Endothelial cell of umbilical vein (primary cell): Measurements from ENCODE around the gene PDGFB. TPM values are rescaled to one million over a fixed set of nuclear protein-coding genes. Genes with fewer than 3 reads are reported as not detected.

Source experiments
- BruUV-seq: library from RNA; stranded (reverse); fragments of 400-500 nt; replicated peaks from 2 replicates; lab custom pipeline; 2021; lab: Mats Ljungman, UMichigan
- CTCF ChIA-PET: fragments of 300-600, 350-600 bp; sonication (Branson Sonifier 250); formaldehyde crosslinking; loops from one replicate; lab custom pipeline; 2021; ENCODE audit warnings: antibody characterized with exemption, inconsistent platforms; lab: Charles Lee
- POLR2A ChIA-PET: fragments of 300-600, 350-600 bp; sonication (Branson Sonifier 250); formaldehyde crosslinking; loops from one replicate; lab custom pipeline; 2021; ENCODE audit warnings: antibody characterized with exemption, inconsistent platforms; lab: Charles Lee
- DNase-seq: peaks from one replicate; pipeline ENCODE4 v3.0.0-alpha.2; 2011; ENCODE audit warnings: low read depth, low spot score
- FAIRE-seq: peaks from 2 replicates; lab custom pipeline; 2011; peaks lifted over from hg19 to GRCh38; lab: Jason Lieb, UNC
- H2AFZ ChIP-seq: 2 replicates; pipeline ENCODE4 v1.6.0; 2012; ENCODE audit warnings: low read depth, low read length, control low read depth, inconsistent platforms
- H3K27ac ChIP-seq: 2 replicates; pipeline ENCODE4 v1.5.1; 2011; ENCODE audit warnings: low read depth, mild to moderate bottlenecking, control low read depth, low read length, moderate library complexity; ENCODE audit not compliant: insufficient read depth
- H3K27me3 ChIP-seq, 2 experiments: 2 replicates each; pipeline versions ENCODE4 v1.6.0 to v1.6.1; 2011; ENCODE audit warnings: low read length in 2 of 2, mixed read lengths in 1 of 2; ENCODE audit not compliant: control insufficient read depth in 2 of 2, insufficient read depth in 2 of 2
- H3K36me3 ChIP-seq, 2 experiments: 2 replicates in 1 of 2; 3 replicates in 1 of 2; pipeline ENCODE4 v1.5.1; 2011; ENCODE audit warnings: low read length in 2 of 2, mild to moderate bottlenecking in 1 of 2, moderate library complexity in 1 of 2; ENCODE audit not compliant: control insufficient read depth in 2 of 2, insufficient read depth in 2 of 2; ENCODE audit errors: extremely low read depth in 1 of 2
- H3K4me1 ChIP-seq: 3 replicates; pipeline ENCODE4 v1.5.1; 2011; ENCODE audit warnings: mild to moderate bottlenecking, low read length; ENCODE audit not compliant: control insufficient read depth, insufficient read depth; ENCODE audit errors: extremely low read depth
- H3K4me2 ChIP-seq: 2 replicates; pipeline ENCODE4 v1.6.1; 2011; ENCODE audit warnings: low read length, control low read depth, mixed read lengths; ENCODE audit not compliant: insufficient read depth
- H3K4me3 ChIP-seq, 3 experiments: fragments of 200-600 bp in 1 of 3; sonication (generic), shearing (Covaris generic) in 1 of 3; replicated peaks in 1 of 3; 2 replicates each; pipeline ENCODE4 v1.5.1; 2011 to 2016; ENCODE audit warnings: control low read depth in 3 of 3, low read length in 3 of 3, mild to moderate bottlenecking in 2 of 3, inconsistent platforms in 1 of 3, low read depth in 1 of 3, moderate library complexity in 1 of 3; ENCODE audit not compliant: insufficient read depth in 1 of 3
- H3K79me2 ChIP-seq: 2 replicates; pipeline ENCODE4 v1.6.0; 2012; ENCODE audit warnings: low read length, inconsistent platforms; ENCODE audit not compliant: control insufficient read depth, insufficient read depth
- H3K9ac ChIP-seq: replicated peaks from 2 replicates; pipeline ENCODE3; 2011; ENCODE audit warnings: low read length, control low read depth; ENCODE audit not compliant: insufficient read depth; ENCODE audit errors: extremely low read depth
- H3K9me1 ChIP-seq: replicated peaks from 3 replicates; pipeline ENCODE4 v1.6.0; 2011; ENCODE audit warnings: mild to moderate bottlenecking, low read length; ENCODE audit not compliant: control insufficient read depth, insufficient read depth; ENCODE audit errors: extremely low read depth
- H3K9me3 ChIP-seq: replicated peaks from 2 replicates; pipeline ENCODE4 v1.5.1; 2012; ENCODE audit warnings: low read length, inconsistent platforms; ENCODE audit not compliant: control insufficient read depth, insufficient read depth
- H4K20me1 ChIP-seq: replicated peaks from 2 replicates; pipeline ENCODE3; 2011; ENCODE audit warnings: mild to moderate bottlenecking, low read length; ENCODE audit not compliant: control insufficient read depth, insufficient read depth; ENCODE audit errors: extremely low read depth
- CTCF ChIP-seq, 2 donors: IDR thresholded peaks; 1 replicate in 1 of 2; 2 replicates in 1 of 2; pipeline ENCODE4 v1.5.1; 2011; ENCODE audit warnings: low read length in 2 of 2, mild to moderate bottlenecking in 2 of 2, moderate library complexity in 2 of 2, control low read depth in 1 of 2, inconsistent platforms in 1 of 2, low read depth in 1 of 2; ENCODE audit not compliant: insufficient read depth in 1 of 2; ENCODE audit errors: extremely low read depth in 1 of 2
- EZH2 ChIP-seq: IDR thresholded peaks from 2 replicates; pipeline ENCODE4 v1.6.1; 2012; ENCODE audit warnings: borderline replicate concordance, low read depth, mild to moderate bottlenecking, moderate library complexity, low read length, inconsistent platforms; ENCODE audit not compliant: severe bottlenecking
- GATA2 ChIP-seq: IDR thresholded peaks from 2 replicates; pipeline ENCODE4 v1.7.0; 2011; ENCODE audit warnings: low read depth, mild to moderate bottlenecking, moderate library complexity, mixed read lengths, low read length; ENCODE audit not compliant: insufficient read length, insufficient read depth
- JUN ChIP-seq: IDR thresholded peaks from 2 replicates; pipeline ENCODE4 v1.6.1; 2011; ENCODE audit warnings: borderline replicate concordance, low read depth; ENCODE audit not compliant: insufficient read length, insufficient read depth
- MYC ChIP-seq: IDR thresholded peaks from one replicate; pipeline ENCODE4 v1.6.1; 2011; ENCODE audit warnings: mild to moderate bottlenecking, low read depth, low read length
- POLR2A ChIP-seq: IDR thresholded peaks from 2 replicates; pipeline ENCODE4 v1.6.1; 2012; ENCODE audit warnings: low read depth, mild to moderate bottlenecking, control low read depth, low read length
- POLR2AphosphoS5 ChIP-seq: IDR thresholded peaks from 2 replicates; pipeline ENCODE4 v1.6.1; 2012; ENCODE audit warnings: low read depth, mild to moderate bottlenecking, control low read depth, low read length, moderate library complexity; ENCODE audit not compliant: insufficient read depth
- dilution Hi-C: fragments of 300-500 bp; cut with MboI; formaldehyde crosslinking; loops from one replicate; pipeline ENCODE4 v1.15.0; 2019; ENCODE audit warnings: low sequenced_read_pairs; ENCODE audit not compliant: extremely low pct_ligation_motif_present
- intact Hi-C: fragments of 100-400 bp; cut with micrococcal nuclease; formaldehyde crosslinking; loops from one replicate; pipeline ENCODE4 v1.10.0; 2022
- polyA plus RNA-seq, 4 experiments: library from polyadenylated mRNA; depleted of rRNA in 3 of 4; stranded (reverse) in 3 of 4; unstranded in 1 of 4; fragments of >200 nt; gene quantifications; 2 replicates each; pipeline versions ENCODE4 v1.2.1 to v1.2.3, GENCODE V29; 2011 to 2012; ENCODE audit warnings: missing spikeins in 1 of 4
- total RNA-seq: library from RNA; stranded (reverse); gene quantifications from 2 replicates; pipeline ENCODE4 v1.2.3, GENCODE V29; 2021

PDGFB gene
- total and polyA plus RNA-seq, 2 donors (not counting 3 experiments of a cell fraction or from before 2014, with no cell fraction given) = 135 to 240 TPM

- no peaks in the 10 kb centered on the region for H3K27me3 ChIP-seq
- DNase-seq = no peak
- BruUV-seq = no TSS peak
- POLR2A ChIA-PET = no interaction called here
- H3K4me2 ChIP-seq = no peak overlapping the region
- no peaks in the 10 kb centered on the region for H3K9me3 ChIP-seq
- dilution Hi-C loops (no loop called here), intact Hi-C loops (no loop called here)
- H3K4me3 ChIP-seq = no peak overlapping the region
- H3K9ac ChIP-seq = no peak overlapping the region
- H2AFZ ChIP-seq = no peak overlapping the region
- H4K20me1 ChIP-seq = no peaks in the 10 kb centered on the region
- TF ChIP-seq JUN = no peak
- no peak overlapping the region for H3K27ac ChIP-seq
- no peaks in the 10 kb centered on the region for H3K36me3 ChIP-seq
- H3K9me1 ChIP-seq = no peaks in the 10 kb centered on the region
- peaks cover 13% of the 10 kb centered on the region for H3K4me1 ChIP-seq
- no peak for FAIRE-seq
- CTCF ChIA-PET = interaction anchor here (1.8 kb wide), 1 partner anchor 7 kb away, joined by 6 read pairs; no protein-coding TSS in a partner anchor
- H3K79me2 ChIP-seq = no peaks in the 10 kb centered on the region
Measured at GRCh38 chr22:39275814-39276439, 31.1 kb upstream of the PDGFB start.

GRCh38 chr22:39273950-39274887 lies 29.4 kb upstream of the PDGFB start:
- Histone ChIP-seq H4K20me1 (no peaks in the 10 kb centered on the region), H3K27ac (no peak overlapping the region), H3K4me1 (peaks cover 8% of the 10 kb centered on the region), H3K9ac (no peak overlapping the region), H3K9me1 (no peaks in the 10 kb centered on the region), H3K4me3 (no peak overlapping the region), H2AFZ (no peak overlapping the region), H3K4me2 (no peak overlapping the region), H3K27me3 (no peaks in the 10 kb centered on the region), H3K9me3 (no peaks in the 10 kb centered on the region), H3K36me3 (no peaks in the 10 kb centered on the region), H3K79me2 (no peaks in the 10 kb centered on the region)
- no peak for FAIRE-seq
- POLR2A ChIA-PET = no interaction called here
- BruUV-seq = no TSS peak
- dilution Hi-C loops = no loop called here
- no peak for DNase-seq
- CTCF ChIA-PET = interaction anchor here (1.8 kb wide), 1 partner anchor 9 kb away, joined by 6 read pairs; no protein-coding TSS in a partner anchor
- intact Hi-C loops = no loop called here
- TF ChIP-seq POLR2AphosphoS5 = no peak
- no peak for TF ChIP-seq EZH2
- TF ChIP-seq POLR2A = no peak
- TF ChIP-seq CTCF (IDR thresholded peaks at IDR 0.05; ENCODE audit: extremely low read depth in 1 of 2, insufficient read depth in 1 of 2, low read depth in 1 of 2, low read length in 2 of 2) = no peak
- no peak for TF ChIP-seq MYC
- TF ChIP-seq GATA2 = no peak
